GM19023 (cell line): Measurements from ENCODE around the gene MICAL2.

Experiments
- ATAC-seq: cut with Tn5 transposase; IDR thresholded peaks from one replicate; pipeline ENCODE4 v1.9.1; 2021; ENCODE audit warnings: mild to moderate bottlenecking, moderate library complexity; ENCODE audit not compliant: unreplicated experiment

MICAL2 gene

DNA sequence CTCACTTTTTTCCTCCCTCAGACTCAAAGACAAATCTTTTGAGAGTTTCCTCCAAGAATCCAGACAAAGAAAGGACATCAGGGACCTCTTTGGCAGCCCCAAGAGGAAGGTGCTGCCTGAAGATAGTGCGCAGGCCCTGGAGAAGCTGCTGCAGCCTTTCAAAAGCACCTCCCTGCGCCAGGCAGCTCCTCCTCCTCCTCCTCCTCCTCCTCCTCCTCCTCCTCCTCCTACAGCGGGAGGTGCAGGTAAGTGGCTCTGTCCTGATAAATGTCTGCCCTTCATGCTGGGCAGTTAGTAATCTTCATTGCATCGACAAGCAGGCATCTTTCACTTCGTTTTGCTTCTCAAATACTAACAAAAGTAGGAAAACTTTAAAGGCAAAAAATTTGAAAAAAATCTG is 184.2 kb downstream of the MICAL2 start:
- no peak for ATAC-seq

DNA sequence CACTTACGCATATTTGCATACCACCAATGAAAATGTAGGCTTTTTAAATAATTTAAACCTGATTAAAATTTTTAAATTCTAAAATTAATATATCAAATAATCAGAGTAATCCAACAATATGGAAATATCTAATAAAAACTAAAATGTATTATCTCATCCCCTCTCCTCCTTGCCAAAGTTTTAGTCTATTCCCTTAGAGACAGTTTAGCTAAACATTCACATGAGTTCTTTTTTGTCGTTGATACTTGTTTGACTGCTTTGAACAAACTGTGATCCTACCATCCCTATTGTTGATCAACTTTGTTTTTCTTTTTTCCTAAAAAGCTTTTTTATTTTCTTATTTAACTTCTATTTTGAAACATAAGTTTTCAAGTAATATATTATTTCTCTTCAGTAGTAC is 185.6 kb downstream of the MICAL2 start:
- no peak for ATAC-seq

- ATAC-seq: no peak
Measured at GRCh38 chr11:12298610-12299009, 188.2 kb downstream of the MICAL2 start.

DNA sequence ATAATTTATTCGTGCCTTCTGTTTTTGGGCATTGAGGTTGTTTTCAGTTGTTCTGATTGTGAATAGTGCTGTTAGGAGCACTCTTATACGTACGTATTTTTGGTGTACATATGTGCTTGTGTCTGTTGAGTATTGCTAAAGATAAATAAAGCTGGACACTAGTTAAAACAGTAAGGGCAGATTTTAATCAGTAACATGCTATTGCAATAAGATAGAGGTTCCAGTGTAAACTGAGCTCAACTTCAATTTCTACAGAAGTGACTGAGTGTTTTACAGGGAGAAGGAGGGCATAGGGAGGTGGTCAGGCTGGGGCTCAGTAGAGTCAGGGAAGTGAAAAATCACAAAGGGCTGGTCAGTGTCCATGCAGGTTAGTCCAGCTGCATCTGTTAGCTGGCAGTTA is 191.0 kb downstream of the MICAL2 start:
- no peak for ATAC-seq

GRCh38 chr11:12303421-12304149 is 193.2 kb downstream of the MICAL2 start:
- no peak for ATAC-seq

GRCh38 chr11:12306830-12307229 is 196.4 kb downstream of the MICAL2 start:
- ATAC-seq: no peak

DNA sequence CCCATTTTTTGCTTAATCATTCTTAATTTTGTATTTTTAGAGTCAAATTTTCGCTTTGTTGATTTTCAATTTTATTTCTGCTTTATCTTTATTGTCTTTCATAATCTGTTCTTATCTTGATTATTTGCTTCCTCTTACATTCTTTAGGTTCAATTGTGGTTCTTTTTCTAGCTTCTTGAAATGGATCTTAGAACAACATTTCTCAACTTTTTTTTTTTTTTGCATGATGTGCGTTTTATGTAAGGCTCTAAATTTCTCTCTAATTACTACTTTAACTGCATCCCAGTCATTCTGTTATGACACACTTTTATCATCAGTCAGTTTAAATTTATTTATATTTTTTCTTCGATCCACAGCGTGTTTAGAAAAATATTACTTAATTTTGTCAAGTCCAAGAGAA is 201.7 kb downstream of the MICAL2 start:
- ATAC-seq: no peak
